Endothelial cell of umbilical vein (primary cell): ENCODE results near the gene MVP. TPM values are rescaled to one million over a fixed set of nuclear protein-coding genes. Genes with fewer than 3 reads are reported as not detected.

Experiments
- BruUV-seq: library from RNA; stranded (reverse); fragments of 400-500 nt; replicated peaks from 2 replicates; lab custom pipeline; 2021; lab: Mats Ljungman, UMichigan
- CTCF ChIA-PET: fragments of 300-600, 350-600 bp; sonication (Branson Sonifier 250); formaldehyde crosslinking; loops from one replicate; lab custom pipeline; 2021; ENCODE audit warnings: antibody characterized with exemption, inconsistent platforms; lab: Charles Lee
- POLR2A ChIA-PET: fragments of 300-600, 350-600 bp; sonication (Branson Sonifier 250); formaldehyde crosslinking; loops from one replicate; lab custom pipeline; 2021; ENCODE audit warnings: antibody characterized with exemption, inconsistent platforms; lab: Charles Lee
- DNase-seq: peaks from one replicate; pipeline ENCODE4 v3.0.0-alpha.2; 2011; ENCODE audit warnings: low read depth, low spot score
- FAIRE-seq: peaks from 2 replicates; lab custom pipeline; 2011; peaks lifted over from hg19 to GRCh38; lab: Jason Lieb, UNC
- H2AFZ ChIP-seq: 2 replicates; pipeline ENCODE4 v1.6.0; 2012; ENCODE audit warnings: low read depth, low read length, control low read depth, inconsistent platforms
- H3K27ac ChIP-seq: 2 replicates; pipeline ENCODE4 v1.5.1; 2011; ENCODE audit warnings: low read depth, mild to moderate bottlenecking, control low read depth, low read length, moderate library complexity; ENCODE audit not compliant: insufficient read depth
- H3K27me3 ChIP-seq, 2 experiments: 2 replicates each; pipeline versions ENCODE4 v1.6.0 to v1.6.1; 2011; ENCODE audit warnings: low read length in 2 of 2, mixed read lengths in 1 of 2; ENCODE audit not compliant: control insufficient read depth in 2 of 2, insufficient read depth in 2 of 2
- H3K36me3 ChIP-seq, 2 experiments: 2 replicates in 1 of 2; 3 replicates in 1 of 2; pipeline ENCODE4 v1.5.1; 2011; ENCODE audit warnings: low read length in 2 of 2, mild to moderate bottlenecking in 1 of 2, moderate library complexity in 1 of 2; ENCODE audit not compliant: control insufficient read depth in 2 of 2, insufficient read depth in 2 of 2; ENCODE audit errors: extremely low read depth in 1 of 2
- H3K4me1 ChIP-seq: 3 replicates; pipeline ENCODE4 v1.5.1; 2011; ENCODE audit warnings: mild to moderate bottlenecking, low read length; ENCODE audit not compliant: control insufficient read depth, insufficient read depth; ENCODE audit errors: extremely low read depth
- H3K4me2 ChIP-seq: 2 replicates; pipeline ENCODE4 v1.6.1; 2011; ENCODE audit warnings: low read length, control low read depth, mixed read lengths; ENCODE audit not compliant: insufficient read depth
- H3K4me3 ChIP-seq, 3 experiments: fragments of 200-600 bp in 1 of 3; sonication (generic), shearing (Covaris generic) in 1 of 3; replicated peaks in 1 of 3; 2 replicates each; pipeline ENCODE4 v1.5.1; 2011 to 2016; ENCODE audit warnings: control low read depth in 3 of 3, low read length in 3 of 3, mild to moderate bottlenecking in 2 of 3, inconsistent platforms in 1 of 3, low read depth in 1 of 3, moderate library complexity in 1 of 3; ENCODE audit not compliant: insufficient read depth in 1 of 3
- H3K79me2 ChIP-seq: 2 replicates; pipeline ENCODE4 v1.6.0; 2012; ENCODE audit warnings: low read length, inconsistent platforms; ENCODE audit not compliant: control insufficient read depth, insufficient read depth
- H3K9ac ChIP-seq: replicated peaks from 2 replicates; pipeline ENCODE3; 2011; ENCODE audit warnings: low read length, control low read depth; ENCODE audit not compliant: insufficient read depth; ENCODE audit errors: extremely low read depth
- H3K9me1 ChIP-seq: replicated peaks from 3 replicates; pipeline ENCODE4 v1.6.0; 2011; ENCODE audit warnings: mild to moderate bottlenecking, low read length; ENCODE audit not compliant: control insufficient read depth, insufficient read depth; ENCODE audit errors: extremely low read depth
- H3K9me3 ChIP-seq: replicated peaks from 2 replicates; pipeline ENCODE4 v1.5.1; 2012; ENCODE audit warnings: low read length, inconsistent platforms; ENCODE audit not compliant: control insufficient read depth, insufficient read depth
- H4K20me1 ChIP-seq: replicated peaks from 2 replicates; pipeline ENCODE3; 2011; ENCODE audit warnings: mild to moderate bottlenecking, low read length; ENCODE audit not compliant: control insufficient read depth, insufficient read depth; ENCODE audit errors: extremely low read depth
- CTCF ChIP-seq, 2 donors: IDR thresholded peaks; 1 replicate in 1 of 2; 2 replicates in 1 of 2; pipeline ENCODE4 v1.5.1; 2011; ENCODE audit warnings: low read length in 2 of 2, mild to moderate bottlenecking in 2 of 2, moderate library complexity in 2 of 2, control low read depth in 1 of 2, inconsistent platforms in 1 of 2, low read depth in 1 of 2; ENCODE audit not compliant: insufficient read depth in 1 of 2; ENCODE audit errors: extremely low read depth in 1 of 2
- EZH2 ChIP-seq: IDR thresholded peaks from 2 replicates; pipeline ENCODE4 v1.6.1; 2012; ENCODE audit warnings: borderline replicate concordance, low read depth, mild to moderate bottlenecking, moderate library complexity, low read length, inconsistent platforms; ENCODE audit not compliant: severe bottlenecking
- FOS ChIP-seq: IDR thresholded peaks from 2 replicates; pipeline ENCODE4 v1.6.1; 2011; ENCODE audit warnings: mild to moderate bottlenecking, low read length, moderate library complexity, borderline replicate concordance; ENCODE audit not compliant: insufficient read depth
- GATA2 ChIP-seq: IDR thresholded peaks from 2 replicates; pipeline ENCODE4 v1.7.0; 2011; ENCODE audit warnings: low read depth, mild to moderate bottlenecking, moderate library complexity, mixed read lengths, low read length; ENCODE audit not compliant: insufficient read length, insufficient read depth
- JUN ChIP-seq: IDR thresholded peaks from 2 replicates; pipeline ENCODE4 v1.6.1; 2011; ENCODE audit warnings: borderline replicate concordance, low read depth; ENCODE audit not compliant: insufficient read length, insufficient read depth
- MAX ChIP-seq: IDR thresholded peaks from 2 replicates; pipeline ENCODE4 v1.6.1; 2011; ENCODE audit not compliant: insufficient read depth, insufficient read length
- MYC ChIP-seq: IDR thresholded peaks from one replicate; pipeline ENCODE4 v1.6.1; 2011; ENCODE audit warnings: mild to moderate bottlenecking, low read depth, low read length
- POLR2A ChIP-seq: IDR thresholded peaks from 2 replicates; pipeline ENCODE4 v1.6.1; 2012; ENCODE audit warnings: low read depth, mild to moderate bottlenecking, control low read depth, low read length
- POLR2AphosphoS5 ChIP-seq: IDR thresholded peaks from 2 replicates; pipeline ENCODE4 v1.6.1; 2012; ENCODE audit warnings: low read depth, mild to moderate bottlenecking, control low read depth, low read length, moderate library complexity; ENCODE audit not compliant: insufficient read depth
- dilution Hi-C: fragments of 300-500 bp; cut with MboI; formaldehyde crosslinking; loops from one replicate; pipeline ENCODE4 v1.15.0; 2019; ENCODE audit warnings: low sequenced_read_pairs; ENCODE audit not compliant: extremely low pct_ligation_motif_present
- intact Hi-C: fragments of 100-400 bp; cut with micrococcal nuclease; formaldehyde crosslinking; loops from one replicate; pipeline ENCODE4 v1.10.0; 2022
- polyA plus RNA-seq, 4 experiments: library from polyadenylated mRNA; depleted of rRNA in 3 of 4; stranded (reverse) in 3 of 4; unstranded in 1 of 4; fragments of >200 nt; gene quantifications; 2 replicates each; pipeline versions ENCODE4 v1.2.1 to v1.2.3, GENCODE V29; 2011 to 2012; ENCODE audit warnings: missing spikeins in 1 of 4
- total RNA-seq: library from RNA; stranded (reverse); gene quantifications from 2 replicates; pipeline ENCODE4 v1.2.3, GENCODE V29; 2021

The MVP gene
- total and polyA plus RNA-seq, 2 donors (not counting 3 experiments of a cell fraction or from before 2014, with no cell fraction given) = 49.8 to 118 TPM

GRCh38 chr16:29860218-29860617, 40.0 kb downstream of the MVP start:
- FAIRE-seq (no peak), DNase-seq (no peak)
- TF ChIP-seq CTCF (IDR thresholded peaks at IDR 0.05; ENCODE audit: extremely low read depth in 1 of 2, insufficient read depth in 1 of 2, low read depth in 1 of 2, low read length in 2 of 2) (no peak), EZH2 (no peak), MAX (no peak), POLR2A (no peak), JUN (no peak), FOS (no peak), MYC (no peak), GATA2 (no peak), POLR2AphosphoS5 (no peak)
- peaks cover 14% of the 10 kb centered on the region for H3K79me2 ChIP-seq
- no peak overlapping the region for H3K27ac ChIP-seq
- no peak overlapping the region for H2AFZ ChIP-seq
- no peaks in the 10 kb centered on the region for H3K9me1 ChIP-seq
- no peak overlapping the region for H3K9ac ChIP-seq
- dilution Hi-C loops = no loop called here
- no peaks in the 10 kb centered on the region for H3K9me3 ChIP-seq
- H3K36me3 ChIP-seq = peaks cover 0 to 19% of the 10 kb centered on the region in 2 experiments
- CTCF ChIA-PET = interaction anchor here (3.9 kb wide), 1 partner anchor 12 kb away, joined by 19 read pairs; no protein-coding TSS in a partner anchor
- H3K4me1 ChIP-seq = peaks cover 7% of the 10 kb centered on the region
- POLR2A ChIA-PET = no interaction called here
- intact Hi-C loops = no loop called here
- BruUV-seq = no TSS peak
- no peak overlapping the region for H3K4me3 ChIP-seq
- H4K20me1 ChIP-seq = no peaks in the 10 kb centered on the region
- H3K4me2 ChIP-seq = no peak overlapping the region
- no peaks in the 10 kb centered on the region for H3K27me3 ChIP-seq
